Activated T-cell treated with anti-CD3 and anti-CD28 coated beads for 1 hour (primary cell): ENCODE data around the gene ZNF518A.
"Not testable (repeated sequence)": the region's sequence is repeated elsewhere in the genome, so short reads cannot be mapped to it uniquely, and the experiment has no call there.

Source experiments
- DNase-seq: peaks from one replicate; pipeline ENCODE4 v3.0.0-alpha.2; 2020; ENCODE audit warnings: low read depth

ZNF518A gene

GRCh38 chr10:96133135-96133534 is 3.0 kb downstream of the ZNF518A start:
- DNase-seq = no peak

- no peak for DNase-seq
Observed at GRCh38 chr10:96136810-96137209, 6.7 kb downstream of the ZNF518A start.

GRCh38 chr10:96137567-96137966 is 7.5 kb downstream of the ZNF518A start:
- no peak for DNase-seq

GRCh38 chr10:96138102-96138501 is 8.0 kb downstream of the ZNF518A start:
- no peak for DNase-seq

GRCh38 chr10:96152437-96152836 is 22.3 kb downstream of the ZNF518A start:
- no peak for DNase-seq

GRCh38 chr10:96153070-96153469 is 23.0 kb downstream of the ZNF518A start:
- no peak for DNase-seq

- DNase-seq = no peak
Observed at GRCh38 chr10:96165726-96166125, 35.6 kb downstream of the ZNF518A start.

- DNase-seq = no peak
Observed at GRCh38 chr10:96168546-96168945, 38.4 kb downstream of the ZNF518A start.

- no peak for DNase-seq
Observed at GRCh38 chr10:96170230-96170629, 40.1 kb downstream of the ZNF518A start.

GRCh38 chr10:96172666-96173065 is 42.6 kb downstream of the ZNF518A start:
- no peak for DNase-seq

- DNase-seq = no peak
Observed at GRCh38 chr10:96176985-96177384, 46.9 kb downstream of the ZNF518A start.

- DNase-seq = no peak
Observed at GRCh38 chr10:96188421-96188820, 58.3 kb downstream of the ZNF518A start.

GRCh38 chr10:96188916-96189315 is 58.8 kb downstream of the ZNF518A start:
- no peak for DNase-seq

GRCh38 chr10:96189505-96189904 is 59.4 kb downstream of the ZNF518A start:
- not testable (repeated sequence) for DNase-seq

- no peak for DNase-seq
Observed at GRCh38 chr10:96201525-96201924, 71.4 kb downstream of the ZNF518A start.

GRCh38 chr10:96205580-96205979 is 75.5 kb downstream of the ZNF518A start:
- no peak for DNase-seq

- no peak for DNase-seq
Observed at GRCh38 chr10:96208271-96208670, 78.2 kb downstream of the ZNF518A start.

- DNase-seq = no peak
Observed at GRCh38 chr10:96208946-96209345, 78.8 kb downstream of the ZNF518A start.

GRCh38 chr10:96211764-96212163 is 81.7 kb downstream of the ZNF518A start:
- no peak for DNase-seq

- DNase-seq = no peak
Observed at GRCh38 chr10:96212911-96213310, 82.8 kb downstream of the ZNF518A start.
